ENCODE data around the gene TENM3.
"Not testable (repeated sequence)": the region's sequence is repeated elsewhere in the genome, so short reads cannot be mapped to it uniquely, and the experiment has no call there.

The TENM3 gene

DNA sequence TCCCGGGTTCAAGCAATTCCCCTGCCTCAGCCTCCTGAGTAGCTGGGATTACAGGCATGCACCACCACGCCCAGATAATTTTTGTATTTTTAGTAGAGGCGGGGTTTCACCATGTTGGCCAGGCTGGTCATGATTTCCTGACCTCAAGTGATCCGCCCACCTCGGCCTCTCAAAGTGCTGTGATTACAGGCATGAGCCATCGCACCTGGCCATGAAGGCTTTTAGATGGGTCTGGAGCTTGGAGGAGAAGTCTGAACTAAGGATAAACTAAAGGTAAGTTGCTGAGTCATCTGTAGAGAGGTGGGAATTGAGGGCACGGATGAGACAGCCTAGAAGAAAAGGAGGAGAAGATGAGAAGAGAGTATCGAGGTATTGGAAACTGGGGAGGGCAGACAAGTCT is at the start of gene TENM3:
TENM3 (plus strand) TSS at position 199 of the 400 bp plus-strand sequence. CDS start 80,619 bp downstream, outside the sequence.
- intact Hi-C loops (cut with micrococcal nuclease); H3K27ac Mint-ChIP-seq; H3K4me3 Mint-ChIP-seq; H3K36me3 Mint-ChIP-seq (ENCODE audit: low read depth); H3K4me1 Mint-ChIP-seq (ENCODE audit: low read depth); H3K27me3 Mint-ChIP-seq: not testable (repeated sequence)
- peaks cover 15% of the 10 kb centered on the region for H3K9me3 Mint-ChIP-seq

DNA sequence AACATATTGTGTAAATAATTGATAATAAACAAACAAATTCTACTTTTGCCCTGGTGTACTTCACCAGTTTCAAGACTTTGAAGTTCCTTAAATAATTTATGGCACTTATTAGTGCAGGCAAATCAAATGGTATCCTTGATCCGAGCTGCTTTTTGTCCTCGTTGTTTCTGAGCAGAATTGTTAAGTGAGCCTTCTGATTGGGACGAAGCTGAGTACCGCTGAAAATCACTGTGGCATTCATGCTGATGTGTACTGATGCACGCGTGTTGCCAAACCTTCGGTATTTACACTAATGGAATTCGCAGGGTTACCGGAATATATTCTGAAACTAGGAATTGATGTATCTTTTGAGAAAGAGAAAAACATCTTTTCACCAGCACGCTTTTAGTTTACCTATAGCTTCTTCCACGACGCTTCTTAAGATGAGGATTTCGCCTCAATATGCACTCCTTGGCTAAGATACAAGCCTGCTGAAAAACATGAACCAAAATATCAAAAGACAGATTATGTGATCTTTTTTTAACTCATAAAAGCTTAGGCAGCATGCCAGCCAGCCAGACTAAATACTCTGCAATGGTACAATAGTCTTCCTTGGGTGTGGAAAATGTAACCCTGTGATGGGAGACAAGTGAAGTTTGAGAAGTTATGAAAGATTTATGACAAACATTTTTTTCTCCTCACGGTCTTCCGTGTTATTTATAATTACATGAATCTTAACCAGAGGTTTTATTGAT is 48.9 kb upstream of the TENM3 start:
- Mint-ChIP-seq H3K9me3 (no peaks in the 10 kb centered on the region), H3K4me1 (ENCODE audit: low read depth) (no peaks in the 10 kb centered on the region), H3K27me3 (no peaks in the 10 kb centered on the region), H3K4me3 (no peak overlapping the region), H3K27ac (no peak overlapping the region), H3K36me3 (ENCODE audit: low read depth) (no peaks in the 10 kb centered on the region)
- intact Hi-C loops (cut with micrococcal nuclease) = no loop called here

DNA sequence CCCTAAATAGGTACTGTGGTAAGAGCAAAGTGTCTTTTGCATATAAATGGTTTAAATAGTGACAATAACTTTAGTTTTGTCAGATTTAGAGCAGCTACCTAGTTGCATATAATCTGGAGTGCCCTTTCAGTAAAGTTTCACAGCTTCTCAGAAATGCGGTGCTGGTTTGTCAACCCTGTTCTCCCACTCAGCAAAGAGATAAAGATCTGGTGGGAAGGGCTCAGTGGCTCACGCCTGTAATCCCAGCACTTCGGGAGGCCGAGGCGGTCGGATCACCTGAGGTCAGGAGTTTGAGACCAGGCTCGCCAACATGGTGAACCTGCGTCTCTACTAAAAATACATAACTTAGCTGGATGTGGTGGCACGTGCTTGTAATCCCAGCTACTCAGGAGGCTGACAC is 45.6 kb upstream of the TENM3 start:
- H3K9me3 Mint-ChIP-seq = peaks cover 5% of the 10 kb centered on the region
- intact Hi-C loops (cut with micrococcal nuclease) = no loop called here
- H3K4me3 Mint-ChIP-seq = no peak overlapping the region
- H3K27ac Mint-ChIP-seq = no peak overlapping the region
- no peaks in the 10 kb centered on the region for H3K36me3 Mint-ChIP-seq (ENCODE audit: low read depth)
- no peaks in the 10 kb centered on the region for H3K27me3 Mint-ChIP-seq
- H3K4me1 Mint-ChIP-seq (ENCODE audit: low read depth) = no peaks in the 10 kb centered on the region

DNA sequence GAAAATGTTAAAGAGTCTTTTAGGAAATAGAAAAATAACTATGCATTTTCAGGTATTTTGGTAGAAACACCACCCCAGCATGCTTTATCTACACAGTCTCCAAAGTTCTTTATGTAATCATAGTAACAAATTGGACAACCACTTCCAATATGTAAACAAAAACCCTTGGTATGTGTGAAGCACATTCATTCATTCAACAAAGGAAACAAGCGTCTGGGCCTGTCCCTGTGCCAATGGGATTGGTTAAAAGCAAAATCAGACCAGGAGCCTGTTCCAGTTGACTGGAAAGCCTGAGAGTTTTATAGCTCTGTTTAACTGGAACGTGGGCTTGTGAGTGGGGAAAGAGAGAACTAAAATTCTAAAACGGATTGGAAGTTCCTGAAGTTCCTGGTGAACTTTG is 41.3 kb upstream of the TENM3 start:
- Mint-ChIP-seq H3K27me3 (no peaks in the 10 kb centered on the region), H3K4me1 (ENCODE audit: low read depth) (no peaks in the 10 kb centered on the region), H3K9me3 (peaks cover 8% of the 10 kb centered on the region), H3K4me3 (no peak overlapping the region), H3K27ac (no peak overlapping the region), H3K36me3 (ENCODE audit: low read depth) (no peaks in the 10 kb centered on the region)
- intact Hi-C loops (cut with micrococcal nuclease) = no loop called here

DNA sequence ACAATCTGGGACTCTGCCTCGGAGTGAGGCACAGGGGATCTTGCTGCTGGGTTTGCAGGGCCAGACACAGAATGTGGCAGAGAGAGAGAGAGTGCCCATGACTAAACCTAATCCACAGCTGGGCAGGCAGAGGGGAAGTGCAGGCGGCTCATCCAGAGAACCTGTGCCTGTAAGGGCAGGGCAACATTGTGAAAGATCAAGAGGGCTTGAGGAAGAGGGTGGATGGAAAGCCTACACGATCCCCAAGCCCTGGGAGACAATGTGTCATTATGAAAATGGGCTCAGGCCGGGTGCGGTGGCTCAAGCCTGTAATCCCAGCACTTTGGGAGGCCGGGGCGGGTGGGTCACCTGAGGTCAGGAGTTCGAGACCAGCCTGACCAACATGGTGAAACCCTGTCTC is 40.6 kb upstream of the TENM3 start:
- H3K36me3 Mint-ChIP-seq (ENCODE audit: low read depth) = no peaks in the 10 kb centered on the region
- no peaks in the 10 kb centered on the region for H3K27me3 Mint-ChIP-seq
- intact Hi-C loops (cut with micrococcal nuclease) = no loop called here
- no peak overlapping the region for H3K4me3 Mint-ChIP-seq
- peaks cover 8% of the 10 kb centered on the region for H3K9me3 Mint-ChIP-seq
- H3K4me1 Mint-ChIP-seq (ENCODE audit: low read depth) = no peaks in the 10 kb centered on the region
- no peak overlapping the region for H3K27ac Mint-ChIP-seq

DNA sequence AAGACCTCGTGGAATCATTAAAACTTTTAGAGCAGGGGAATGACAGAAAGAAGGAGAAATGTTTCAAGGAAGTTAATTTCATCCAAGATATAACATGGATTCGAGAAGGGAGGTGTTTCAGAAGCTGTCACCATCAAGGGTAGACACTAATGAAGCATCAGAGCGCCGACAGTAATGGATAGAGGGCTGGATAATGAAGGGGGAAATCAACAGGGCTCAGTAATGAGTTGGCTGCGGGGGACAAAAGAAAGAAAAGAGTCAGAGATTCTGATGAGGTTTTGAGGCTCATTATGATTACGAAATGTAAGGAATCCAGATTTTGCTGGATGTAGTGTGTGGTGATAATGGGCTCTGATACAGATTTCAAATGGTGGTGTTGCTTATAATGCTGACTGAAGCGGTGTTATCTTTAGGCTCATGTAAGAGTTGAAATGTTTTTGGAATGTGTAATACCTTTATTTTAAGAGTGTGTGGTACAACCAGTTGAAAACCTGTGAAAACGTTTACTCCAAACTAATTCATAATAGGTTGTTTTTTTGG is 39.3 kb upstream of the TENM3 start:
- no peak overlapping the region for H3K27ac Mint-ChIP-seq
- peaks cover 8% of the 10 kb centered on the region for H3K9me3 Mint-ChIP-seq
- no peaks in the 10 kb centered on the region for H3K4me1 Mint-ChIP-seq (ENCODE audit: low read depth)
- no peak overlapping the region for H3K4me3 Mint-ChIP-seq
- H3K27me3 Mint-ChIP-seq = no peaks in the 10 kb centered on the region
- no peaks in the 10 kb centered on the region for H3K36me3 Mint-ChIP-seq (ENCODE audit: low read depth)
- intact Hi-C loops (cut with micrococcal nuclease) = no loop called here

DNA sequence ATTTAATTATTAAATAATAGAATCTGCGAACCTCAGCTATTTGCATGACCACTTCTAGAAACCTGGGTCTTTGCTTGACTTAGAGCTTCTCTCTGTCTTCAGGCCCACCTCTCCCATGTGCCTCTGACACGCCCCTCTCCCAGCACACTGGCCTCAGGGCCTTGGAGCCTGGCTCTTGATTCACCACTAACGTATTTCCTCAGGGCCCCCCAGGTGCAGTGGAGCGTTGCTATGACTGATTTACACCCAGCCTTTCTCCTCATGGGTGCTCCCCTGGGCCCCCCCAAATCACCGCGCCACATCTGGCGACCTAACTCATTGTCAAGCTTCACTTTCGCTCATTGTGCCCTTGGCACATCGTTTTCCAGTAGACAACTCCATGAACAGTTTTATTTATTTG is 37.9 kb upstream of the TENM3 start:
- Mint-ChIP-seq H3K36me3 (ENCODE audit: low read depth) (no peaks in the 10 kb centered on the region), H3K4me1 (ENCODE audit: low read depth) (no peaks in the 10 kb centered on the region), H3K4me3 (no peak overlapping the region), H3K9me3 (peaks cover 8% of the 10 kb centered on the region), H3K27ac (no peak overlapping the region), H3K27me3 (no peaks in the 10 kb centered on the region)
- intact Hi-C loops (cut with micrococcal nuclease) = no loop called here

DNA sequence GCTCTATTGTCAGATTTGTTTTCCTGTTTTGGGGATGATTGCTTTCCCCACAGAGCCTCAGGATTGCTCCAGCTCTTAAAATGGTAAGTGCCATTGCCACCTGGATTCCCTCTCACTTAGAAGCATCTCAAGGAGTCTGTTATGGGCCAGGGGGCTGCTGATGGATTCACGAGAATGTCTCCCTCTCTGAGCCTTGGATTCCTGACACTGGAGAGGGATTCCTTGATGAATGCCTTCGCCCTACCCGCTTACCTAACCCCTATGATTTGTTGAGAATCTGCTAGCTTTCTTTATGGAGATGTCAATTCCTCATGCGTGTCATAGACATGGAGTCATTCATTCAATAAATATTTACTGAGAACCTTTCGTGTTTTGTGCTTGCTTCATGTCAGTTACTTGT is 36.9 kb upstream of the TENM3 start:
- H3K4me3 Mint-ChIP-seq = no peak overlapping the region
- intact Hi-C loops (cut with micrococcal nuclease) = no loop called here
- no peaks in the 10 kb centered on the region for H3K4me1 Mint-ChIP-seq (ENCODE audit: low read depth)
- no peak overlapping the region for H3K27ac Mint-ChIP-seq
- no peaks in the 10 kb centered on the region for H3K36me3 Mint-ChIP-seq (ENCODE audit: low read depth)
- H3K27me3 Mint-ChIP-seq = no peaks in the 10 kb centered on the region
- H3K9me3 Mint-ChIP-seq = peaks cover 8% of the 10 kb centered on the region

DNA sequence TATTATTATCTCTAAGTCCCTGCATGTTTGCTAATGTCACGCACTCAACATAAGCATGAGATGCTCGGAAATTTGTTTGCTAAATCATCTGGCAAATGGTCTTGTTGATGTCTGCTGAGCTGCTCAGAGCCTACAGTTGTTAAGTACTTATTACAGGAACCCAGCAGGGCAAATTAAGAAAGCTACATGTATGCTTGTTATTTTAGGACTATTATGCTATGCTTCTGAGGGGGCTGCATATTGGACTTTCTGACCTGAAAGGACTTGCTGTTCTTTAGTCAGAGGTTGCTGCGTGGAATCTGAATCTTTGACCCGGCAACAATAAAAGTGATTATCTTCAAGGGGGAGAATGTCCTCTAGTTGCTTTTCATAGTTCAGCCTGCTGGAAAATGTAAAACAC is 36.3 kb upstream of the TENM3 start:
- H3K9me3 Mint-ChIP-seq = peaks cover 8% of the 10 kb centered on the region
- no peaks in the 10 kb centered on the region for H3K36me3 Mint-ChIP-seq (ENCODE audit: low read depth)
- intact Hi-C loops (cut with micrococcal nuclease) = no loop called here
- H3K27ac Mint-ChIP-seq = no peak overlapping the region
- H3K27me3 Mint-ChIP-seq = no peaks in the 10 kb centered on the region
- H3K4me1 Mint-ChIP-seq (ENCODE audit: low read depth) = no peaks in the 10 kb centered on the region
- H3K4me3 Mint-ChIP-seq = no peak overlapping the region

DNA sequence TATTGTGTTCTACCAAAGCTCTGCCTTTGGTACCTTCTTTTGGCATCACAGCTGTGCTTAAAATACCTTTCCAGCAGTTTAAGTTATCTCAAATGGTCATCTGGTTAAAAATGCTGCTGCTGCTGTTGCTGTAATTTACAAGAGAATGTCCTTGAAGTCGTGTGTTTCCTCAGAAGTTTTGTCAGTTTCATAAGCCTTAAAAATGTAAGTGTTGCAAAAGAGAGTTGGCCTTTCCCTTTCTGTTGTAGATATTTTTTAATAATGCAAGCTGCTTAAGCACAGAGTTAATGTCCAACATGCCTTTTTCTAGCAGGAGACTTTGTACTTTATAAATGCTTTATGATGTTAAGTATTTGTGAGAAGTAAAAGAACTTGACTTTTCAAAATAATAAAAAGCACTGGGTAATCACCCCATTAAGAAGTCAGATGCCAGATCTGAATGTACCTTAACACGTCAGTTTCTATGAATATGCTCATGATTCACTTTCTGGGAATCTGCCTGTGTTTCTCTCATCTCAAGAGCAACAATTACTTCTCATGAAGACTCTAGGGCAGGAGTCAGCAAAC is 35.3 kb upstream of the TENM3 start:
- Mint-ChIP-seq H3K27ac (no peak overlapping the region), H3K9me3 (peaks cover under 1% of the 10 kb centered on the region), H3K4me3 (no peak overlapping the region), H3K27me3 (no peaks in the 10 kb centered on the region), H3K4me1 (ENCODE audit: low read depth) (no peaks in the 10 kb centered on the region), H3K36me3 (ENCODE audit: low read depth) (no peaks in the 10 kb centered on the region)
- intact Hi-C loops (cut with micrococcal nuclease) = no loop called here

DNA sequence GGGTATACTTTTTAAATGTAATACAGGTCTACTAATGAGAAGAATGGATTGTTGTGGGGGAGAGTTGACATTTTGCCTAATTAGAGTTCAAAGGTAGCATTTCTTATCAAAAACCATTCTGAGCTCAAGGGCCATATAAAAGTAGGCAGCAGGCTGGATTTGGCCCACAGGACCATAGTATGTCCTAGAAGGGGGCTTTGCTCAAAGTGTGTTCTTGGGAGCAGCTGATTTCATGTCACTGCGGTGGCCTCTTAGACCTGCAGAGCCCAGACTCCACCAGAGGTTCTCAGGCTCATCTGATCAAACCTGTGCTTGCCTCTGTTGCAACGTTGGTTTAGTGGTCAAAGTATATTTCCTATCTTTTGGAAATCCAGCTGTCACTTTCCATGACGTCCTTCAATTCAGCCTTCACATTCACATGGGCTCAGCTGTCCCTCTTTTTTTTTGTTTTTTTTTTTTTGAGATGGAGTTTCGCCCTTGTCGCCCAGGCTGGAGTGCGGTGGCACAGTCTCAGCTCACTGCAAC is 34.6 kb upstream of the TENM3 start:
- no peaks in the 10 kb centered on the region for H3K9me3 Mint-ChIP-seq
- no peaks in the 10 kb centered on the region for H3K4me1 Mint-ChIP-seq (ENCODE audit: low read depth)
- H3K36me3 Mint-ChIP-seq (ENCODE audit: low read depth) = no peaks in the 10 kb centered on the region
- H3K4me3 Mint-ChIP-seq = no peak overlapping the region
- intact Hi-C loops (cut with micrococcal nuclease) = no loop called here
- H3K27ac Mint-ChIP-seq = no peak overlapping the region
- no peaks in the 10 kb centered on the region for H3K27me3 Mint-ChIP-seq

DNA sequence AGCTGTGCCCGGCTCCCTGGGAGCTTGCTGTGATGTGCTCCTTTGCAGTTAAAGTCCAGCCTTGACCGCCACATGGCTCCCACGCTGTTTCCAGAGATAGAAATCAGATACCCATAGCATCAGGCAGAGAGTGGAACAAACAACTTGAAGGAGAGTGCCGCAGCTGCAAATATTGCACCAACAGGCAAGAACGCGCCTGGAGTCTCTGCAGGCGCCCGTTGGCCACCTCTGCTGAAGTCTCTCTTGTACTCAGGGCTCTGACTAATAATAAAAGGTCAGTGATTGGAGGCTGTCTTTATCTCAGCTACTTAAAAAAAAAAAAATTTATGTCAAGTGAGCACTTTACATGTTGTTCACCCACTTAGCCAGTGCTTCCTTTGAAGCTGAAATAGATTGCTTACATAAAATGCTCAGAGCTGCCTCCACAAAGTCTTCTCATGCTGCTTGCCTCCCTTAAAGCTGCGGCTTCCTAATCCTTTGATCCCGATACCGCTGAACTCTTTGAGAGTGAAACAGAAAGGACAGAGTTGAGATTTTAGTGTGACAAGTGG is 30.9 kb upstream of the TENM3 start:
- H3K27me3 Mint-ChIP-seq = no peaks in the 10 kb centered on the region
- no peak overlapping the region for H3K4me3 Mint-ChIP-seq
- intact Hi-C loops (cut with micrococcal nuclease) = no loop called here
- no peaks in the 10 kb centered on the region for H3K36me3 Mint-ChIP-seq (ENCODE audit: low read depth)
- H3K27ac Mint-ChIP-seq = no peak overlapping the region
- H3K9me3 Mint-ChIP-seq = no peaks in the 10 kb centered on the region
- no peaks in the 10 kb centered on the region for H3K4me1 Mint-ChIP-seq (ENCODE audit: low read depth)

DNA sequence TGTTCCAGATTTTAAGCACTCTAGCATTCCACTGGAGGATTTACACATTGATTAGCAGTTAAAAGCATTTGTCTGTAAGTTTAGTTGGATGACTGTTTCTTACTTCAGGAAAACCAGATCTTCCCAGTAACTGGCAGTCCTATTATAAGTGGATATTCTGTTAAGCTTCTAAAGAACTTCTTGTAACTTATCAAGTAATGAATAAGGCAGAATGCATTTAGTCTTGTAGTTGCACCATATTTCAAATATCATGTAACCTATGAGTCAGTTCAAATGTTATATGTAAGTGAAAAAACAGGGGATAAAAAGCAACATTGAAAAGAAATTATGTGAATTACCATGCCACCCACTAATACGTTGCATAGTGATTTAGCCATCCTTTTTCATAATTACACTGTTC is 30.2 kb upstream of the TENM3 start:
- Mint-ChIP-seq H3K4me1 (ENCODE audit: low read depth) (no peaks in the 10 kb centered on the region), H3K27ac (no peak overlapping the region), H3K9me3 (no peaks in the 10 kb centered on the region), H3K36me3 (ENCODE audit: low read depth) (no peaks in the 10 kb centered on the region), H3K4me3 (no peak overlapping the region), H3K27me3 (no peaks in the 10 kb centered on the region)
- intact Hi-C loops (cut with micrococcal nuclease) = no loop called here

DNA sequence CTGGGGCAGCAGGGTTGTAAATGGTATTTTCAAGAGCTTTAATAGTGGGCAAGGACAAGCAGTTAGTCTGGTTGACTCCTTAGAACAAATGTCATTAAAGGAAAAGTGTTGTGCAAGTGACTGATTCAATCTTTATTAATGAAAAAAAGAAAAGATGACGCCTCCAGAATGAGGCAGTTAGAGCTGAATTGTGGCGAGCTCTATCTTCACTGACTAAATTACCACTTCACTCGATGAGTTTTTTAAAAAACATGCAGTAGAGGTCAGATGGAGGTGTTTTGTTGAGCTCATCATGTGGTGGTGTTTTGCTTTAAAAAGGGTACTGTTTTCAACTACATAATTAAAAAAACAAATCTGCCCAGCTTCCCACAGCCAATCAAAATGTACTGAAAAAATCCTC is 28.1 kb upstream of the TENM3 start:
- intact Hi-C loops (cut with micrococcal nuclease) = no loop called here

More for the DNA sequence above, 28.1 kb upstream of the TENM3 start:
- Mint-ChIP-seq H3K27me3 (no peaks in the 10 kb centered on the region), H3K36me3 (ENCODE audit: low read depth) (no peaks in the 10 kb centered on the region), H3K4me3 (no peak overlapping the region), H3K27ac (no peak overlapping the region), H3K9me3 (no peaks in the 10 kb centered on the region), H3K4me1 (ENCODE audit: low read depth) (no peaks in the 10 kb centered on the region)
